A673 (cell line): ENCODE measurements around the gene BICC1. TPM values are rescaled to one million over a fixed set of nuclear protein-coding genes. Genes with fewer than 3 reads are reported as not detected.

Source experiments
- BruUV-seq: library from RNA; stranded (reverse); fragments of 400-500 nt; replicated peaks from 2 replicates; lab custom pipeline; 2021; lab: Mats Ljungman, UMichigan
- CTCF ChIA-PET: fragments of 300-600 bp; sonication (Branson Sonifier 250); formaldehyde crosslinking; loops from one replicate; lab custom pipeline; 2022; ENCODE audit warnings: antibody characterized with exemption; lab: Charles Lee
- POLR2A ChIA-PET: fragments of 300-600 bp; sonication (Branson Sonifier 250); formaldehyde crosslinking; loops from one replicate; lab custom pipeline; 2022; ENCODE audit warnings: antibody characterized with exemption; ENCODE audit not compliant: low non-redundant PET; lab: Charles Lee
- DNase-seq: peaks from one replicate; pipeline ENCODE4 v3.0.0-alpha.2; 2015; ENCODE audit warnings: low spot score
- H3K27ac ChIP-seq: fragments of 200-600 bp; sonication (generic); 2 replicates; pipeline ENCODE4 v1.5.1; 2016; ENCODE audit warnings: mixed run types, low read depth, mild to moderate bottlenecking, mixed read lengths, antibody characterized with exemption, low read length; ENCODE audit not compliant: poor library complexity, severe bottlenecking
- H3K27me3 ChIP-seq: fragments of 200-600 bp; sonication (generic); replicated peaks from 2 replicates; pipeline ENCODE4 v1.6.1; 2017; ENCODE audit warnings: mixed run types, low read depth, mild to moderate bottlenecking, mixed read lengths, antibody characterized with exemption, low read length; ENCODE audit not compliant: insufficient read depth, poor library complexity
- H3K36me3 ChIP-seq: fragments of 200-600 bp; sonication (generic); 2 replicates; pipeline ENCODE4 v1.6.1; 2016; ENCODE audit warnings: mixed run types, mild to moderate bottlenecking, mixed read lengths, antibody characterized with exemption, low read length; ENCODE audit not compliant: insufficient read depth, poor library complexity, severe bottlenecking
- H3K4me1 ChIP-seq: fragments of 200-600 bp; sonication (generic); 2 replicates; pipeline ENCODE4 v1.6.1; 2017; ENCODE audit warnings: mixed run types, mild to moderate bottlenecking, mixed read lengths, antibody characterized with exemption, low read length; ENCODE audit not compliant: insufficient read depth, poor library complexity, severe bottlenecking
- H3K4me3 ChIP-seq: fragments of 200-600 bp; sonication (generic); 2 replicates; pipeline ENCODE4 v1.5.1; 2016; ENCODE audit warnings: low read depth, mixed run types, mild to moderate bottlenecking, mixed read lengths, low read length; ENCODE audit not compliant: poor library complexity, severe bottlenecking
- H3K9me3 ChIP-seq: fragments of 200-600 bp; sonication (generic); 2 replicates; pipeline ENCODE4 v1.6.1; 2016; ENCODE audit warnings: mixed run types, low read depth, mild to moderate bottlenecking, mixed read lengths, antibody characterized with exemption, low read length; ENCODE audit not compliant: poor library complexity, severe bottlenecking
- EZH2 ChIP-seq: fragments of 200-600 bp; sonication (generic); IDR thresholded peaks from 2 replicates; pipeline ENCODE4 v1.6.1; 2017; ENCODE audit warnings: borderline replicate concordance, low read depth, mild to moderate bottlenecking, mixed read lengths, antibody characterized with exemption, low read length; ENCODE audit not compliant: poor library complexity, severe bottlenecking
- intact Hi-C: fragments of 100-400 bp; cut with micrococcal nuclease; formaldehyde crosslinking; loops from one replicate; pipeline ENCODE4 v1.10.0; 2022; ENCODE audit not compliant: unreplicated experiment
- total RNA-seq: library from RNA; stranded (reverse); gene quantifications from 2 replicates; pipeline ENCODE4 v1.2.3, GENCODE V29; 2021
- TF ChIP-seq, protein P1 (sequence below): fragments of 300-800, 200-600 bp; sonication (generic); conservative IDR thresholded peaks from 2 replicates; pipeline ENCODE4 v1.5.1; 2017; ENCODE audit warnings: low read depth, mild to moderate bottlenecking, antibody characterized with exemption, low read length, moderate library complexity, mixed read lengths

Gene BICC1
- total RNA-seq, 1 experiment from 2014 or later: 1.6 TPM

DNA sequence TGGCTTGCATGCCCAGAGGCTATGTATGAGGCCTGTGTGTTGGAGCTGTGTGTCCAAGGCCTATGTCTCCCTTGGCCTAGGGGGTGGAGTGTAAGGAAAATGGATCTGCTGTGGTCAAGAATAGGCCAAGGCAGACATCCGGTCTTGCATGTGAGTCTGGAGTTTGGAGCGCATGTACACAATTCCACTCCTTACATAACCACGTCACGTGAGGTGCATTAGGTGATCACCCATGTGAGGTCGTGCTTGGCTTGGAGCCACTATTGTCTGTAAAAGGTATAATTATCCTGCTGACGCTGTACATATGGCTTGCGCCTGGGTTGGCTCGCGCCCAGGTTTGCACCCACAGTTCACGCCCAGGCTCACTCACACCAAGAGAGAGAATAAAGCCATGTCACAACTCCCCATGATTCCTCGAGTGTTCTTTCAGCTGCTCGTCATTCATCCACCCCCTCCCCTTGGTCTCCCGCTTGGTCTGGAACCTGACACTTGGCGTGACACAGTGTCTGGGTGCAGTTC is 105.5 kb downstream of the BICC1 start:
- ChIA-PET CTCF (no interaction called here), POLR2A (no interaction called here)
- H3K9me3 ChIP-seq: no peaks in the 10 kb centered on the region
- no peak for TF ChIP-seq EZH2
- TF ChIP-seq, protein P1, sequence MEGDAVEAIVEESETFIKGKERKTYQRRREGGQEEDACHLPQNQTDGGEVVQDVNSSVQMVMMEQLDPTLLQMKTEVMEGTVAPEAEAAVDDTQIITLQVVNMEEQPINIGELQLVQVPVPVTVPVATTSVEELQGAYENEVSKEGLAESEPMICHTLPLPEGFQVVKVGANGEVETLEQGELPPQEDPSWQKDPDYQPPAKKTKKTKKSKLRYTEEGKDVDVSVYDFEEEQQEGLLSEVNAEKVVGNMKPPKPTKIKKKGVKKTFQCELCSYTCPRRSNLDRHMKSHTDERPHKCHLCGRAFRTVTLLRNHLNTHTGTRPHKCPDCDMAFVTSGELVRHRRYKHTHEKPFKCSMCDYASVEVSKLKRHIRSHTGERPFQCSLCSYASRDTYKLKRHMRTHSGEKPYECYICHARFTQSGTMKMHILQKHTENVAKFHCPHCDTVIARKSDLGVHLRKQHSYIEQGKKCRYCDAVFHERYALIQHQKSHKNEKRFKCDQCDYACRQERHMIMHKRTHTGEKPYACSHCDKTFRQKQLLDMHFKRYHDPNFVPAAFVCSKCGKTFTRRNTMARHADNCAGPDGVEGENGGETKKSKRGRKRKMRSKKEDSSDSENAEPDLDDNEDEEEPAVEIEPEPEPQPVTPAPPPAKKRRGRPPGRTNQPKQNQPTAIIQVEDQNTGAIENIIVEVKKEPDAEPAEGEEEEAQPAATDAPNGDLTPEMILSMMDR: no peak
- no peak overlapping the region for H3K4me3 ChIP-seq
- no peak overlapping the region for H3K27ac ChIP-seq
- H3K27me3 ChIP-seq: no peaks in the 10 kb centered on the region
- BruUV-seq: no TSS peak
- H3K4me1 ChIP-seq: no peaks in the 10 kb centered on the region
- H3K36me3 ChIP-seq: no peaks in the 10 kb centered on the region
- intact Hi-C loops: no loop called here
- DNase-seq: no peak

DNA sequence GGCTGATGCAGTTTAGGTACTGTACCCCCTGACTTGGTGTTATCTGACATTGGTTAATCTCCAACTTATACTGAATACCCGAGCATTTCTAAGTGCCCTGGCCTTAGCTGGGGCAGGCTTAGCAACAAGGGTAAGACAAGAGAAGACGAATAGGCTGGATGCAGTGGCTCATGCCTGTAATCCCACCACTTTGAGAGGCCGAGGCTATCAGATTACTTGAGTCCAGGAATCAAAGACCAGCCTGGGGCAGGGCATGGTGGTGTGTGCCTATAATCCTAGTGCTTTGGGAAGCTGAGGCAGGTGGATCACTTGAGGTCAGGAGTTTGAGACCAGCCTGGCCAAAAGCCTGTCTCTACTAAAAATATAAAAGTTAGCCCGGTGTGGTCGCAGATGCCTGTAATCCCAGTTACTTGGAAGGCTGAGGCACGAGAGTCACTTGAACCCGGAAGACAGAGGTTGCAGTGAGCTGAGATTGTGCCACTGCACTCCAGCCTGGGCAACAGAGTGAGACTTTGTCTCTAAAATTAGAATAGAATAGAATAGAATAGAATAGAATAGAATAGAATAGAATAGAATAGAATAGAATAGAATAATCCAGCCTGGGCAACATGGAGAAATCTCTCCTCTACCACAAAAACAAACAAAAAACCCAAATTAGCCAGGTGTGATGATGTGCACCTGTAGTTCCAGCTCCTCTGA is 108.9 kb downstream of the BICC1 start:
- POLR2A ChIA-PET: no interaction called here
- CTCF ChIA-PET: no interaction called here

DNA sequence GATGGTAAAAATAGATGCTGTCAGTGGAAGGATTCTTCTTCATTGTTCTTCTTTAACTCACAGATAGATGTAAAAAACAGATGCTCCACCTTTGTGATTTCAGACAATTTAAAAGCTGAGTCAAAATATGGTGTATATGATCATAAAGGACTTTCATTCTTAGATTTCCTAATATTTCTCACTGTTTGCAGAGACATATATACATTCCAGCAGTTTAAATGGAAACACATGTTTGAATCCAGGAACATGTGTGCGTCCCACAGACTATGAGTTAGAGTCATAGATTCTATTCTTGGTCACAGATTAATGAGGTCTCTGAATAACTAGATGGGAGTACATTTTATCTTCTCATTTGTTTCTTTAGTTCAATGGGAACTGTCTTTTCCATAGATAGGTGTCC is 109.6 kb downstream of the BICC1 start:
- intact Hi-C loops: no loop called here
- Histone ChIP-seq H3K36me3 (no peaks in the 10 kb centered on the region), H3K27ac (no peak overlapping the region), H3K27me3 (no peaks in the 10 kb centered on the region), H3K9me3 (no peaks in the 10 kb centered on the region), H3K4me1 (no peaks in the 10 kb centered on the region), H3K4me3 (no peak overlapping the region)
- POLR2A ChIA-PET: no interaction called here
- no peak for DNase-seq
- no TSS peak for BruUV-seq
- CTCF ChIA-PET: no interaction called here
- no peak for TF ChIP-seq EZH2
- TF ChIP-seq, protein P1: no peak

More for the DNA sequence above, 108.9 kb downstream of the BICC1 start:
- Histone ChIP-seq H3K4me1 (no peaks in the 10 kb centered on the region), H3K9me3 (no peaks in the 10 kb centered on the region), H3K36me3 (no peaks in the 10 kb centered on the region), H3K27me3 (no peaks in the 10 kb centered on the region), H3K27ac (no peak overlapping the region), H3K4me3 (no peak overlapping the region)
- no peak for DNase-seq
- no TSS peak for BruUV-seq
- TF ChIP-seq, protein P1: no peak
- intact Hi-C loops: no loop called here
